BLaER1 (cell line): ENCODE results near the gene CD83.
"Not testable (repeated sequence)": the region's sequence is repeated elsewhere in the genome, so short reads cannot be mapped to it uniquely, and the experiment has no call there.

Experiments
- H3K27ac ChIP-seq: shearing (Covaris generic); formaldehyde crosslinking; 2 replicates; pipeline ENCODE4 v1.8.1; 2022
- H3K27me3 ChIP-seq: shearing (Covaris generic); formaldehyde crosslinking; 2 replicates; pipeline ENCODE4 v1.8.1; 2022
- H3K36me3 ChIP-seq: shearing (Covaris generic); formaldehyde crosslinking; 2 replicates; pipeline ENCODE4 v1.8.1; 2022
- H3K4me1 ChIP-seq: shearing (Covaris generic); formaldehyde crosslinking; 2 replicates; pipeline ENCODE4 v1.8.1; 2022
- H3K4me2 ChIP-seq: shearing (Covaris generic); formaldehyde crosslinking; 2 replicates; pipeline ENCODE4 v1.8.1; 2022
- H3K4me3 ChIP-seq: shearing (Covaris generic); formaldehyde crosslinking; 2 replicates; pipeline ENCODE4 v1.8.1; 2022
- H3K9ac ChIP-seq: shearing (Covaris generic); formaldehyde crosslinking; 2 replicates; pipeline ENCODE4 v1.8.1; 2022
- H3K9me3 ChIP-seq: shearing (Covaris generic); formaldehyde crosslinking; 2 replicates; pipeline ENCODE4 v1.8.1; 2022
- H4K20me1 ChIP-seq: shearing (Covaris generic); formaldehyde crosslinking; 2 replicates; pipeline ENCODE4 v1.8.1; 2022
- Cebpa-rat ChIP-seq: shearing (Covaris generic); IDR thresholded peaks from 2 replicates; pipeline ENCODE4 v1.8.1; 2022

The CD83 gene

DNA sequence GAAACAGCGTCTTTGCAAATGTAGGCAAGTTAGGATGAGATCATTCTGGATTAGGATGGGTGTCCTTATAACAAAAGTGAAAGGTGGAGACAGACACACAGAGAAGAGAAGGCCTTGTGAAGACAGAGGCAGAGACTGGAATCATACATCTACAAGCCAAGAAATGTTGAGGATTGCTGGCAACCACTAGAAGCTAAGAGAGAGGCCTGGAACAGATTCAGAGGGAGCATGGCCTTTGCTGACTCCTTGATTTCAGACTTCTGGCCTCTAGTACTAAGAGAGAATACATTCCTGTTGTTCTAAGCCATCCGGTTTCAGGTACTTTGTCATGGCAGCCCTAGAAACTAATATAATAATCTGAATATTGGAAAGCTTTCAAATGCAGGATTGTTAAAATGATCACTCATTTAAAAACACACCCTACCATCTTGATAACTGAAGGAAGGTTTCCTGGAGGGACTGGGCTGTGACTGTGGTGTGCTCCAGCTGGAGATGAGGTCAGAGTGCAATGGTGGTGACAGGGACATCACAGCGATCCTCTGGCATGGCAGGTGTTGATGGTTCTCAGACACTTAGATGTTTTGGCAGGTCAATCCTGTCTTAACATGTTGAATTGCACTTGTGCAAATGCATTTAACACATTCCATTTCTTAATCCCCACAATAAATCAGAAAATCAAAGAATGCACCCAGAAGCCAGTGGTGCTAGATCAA is 25.1 kb downstream of the CD83 start:
- Histone ChIP-seq H3K9ac (no peak overlapping the region), H3K27ac (no peak overlapping the region), H3K9me3 (no peaks in the 10 kb centered on the region), H3K27me3 (no peaks in the 10 kb centered on the region), H3K4me2 (no peak overlapping the region), H3K36me3 (no peaks in the 10 kb centered on the region), H3K4me3 (no peak overlapping the region), H3K4me1 (peaks cover 20% of the 10 kb centered on the region), H4K20me1 (no peaks in the 10 kb centered on the region)
- no peak for TF ChIP-seq Cebpa-rat

DNA sequence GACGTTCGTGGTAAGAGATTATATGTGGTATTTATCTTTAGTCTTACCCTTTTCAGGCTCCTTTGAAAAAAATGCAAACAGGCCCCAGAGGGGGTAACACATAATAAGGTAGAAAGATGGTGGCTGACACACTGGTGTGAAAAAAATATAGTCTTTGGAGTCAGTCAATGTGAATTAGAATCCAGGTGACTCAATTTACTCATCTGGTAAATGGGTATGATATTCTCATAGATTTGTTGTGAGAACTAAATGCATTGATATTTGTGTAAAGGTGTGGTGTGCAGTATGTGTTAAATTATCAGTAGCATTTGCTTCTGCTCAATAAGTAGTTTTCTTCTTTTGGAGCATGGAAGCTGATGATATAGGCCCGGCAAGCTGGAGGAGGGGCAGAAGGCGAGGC is 25.7 kb downstream of the CD83 start:
- H3K4me3 ChIP-seq: no peak overlapping the region
- H3K4me1 ChIP-seq: peaks cover 20% of the 10 kb centered on the region
- no peaks in the 10 kb centered on the region for H4K20me1 ChIP-seq
- no peak overlapping the region for H3K4me2 ChIP-seq
- no peaks in the 10 kb centered on the region for H3K27me3 ChIP-seq
- H3K27ac ChIP-seq: no peak overlapping the region
- H3K9ac ChIP-seq: no peak overlapping the region
- TF ChIP-seq Cebpa-rat: no peak
- H3K36me3 ChIP-seq: no peaks in the 10 kb centered on the region
- no peaks in the 10 kb centered on the region for H3K9me3 ChIP-seq

DNA sequence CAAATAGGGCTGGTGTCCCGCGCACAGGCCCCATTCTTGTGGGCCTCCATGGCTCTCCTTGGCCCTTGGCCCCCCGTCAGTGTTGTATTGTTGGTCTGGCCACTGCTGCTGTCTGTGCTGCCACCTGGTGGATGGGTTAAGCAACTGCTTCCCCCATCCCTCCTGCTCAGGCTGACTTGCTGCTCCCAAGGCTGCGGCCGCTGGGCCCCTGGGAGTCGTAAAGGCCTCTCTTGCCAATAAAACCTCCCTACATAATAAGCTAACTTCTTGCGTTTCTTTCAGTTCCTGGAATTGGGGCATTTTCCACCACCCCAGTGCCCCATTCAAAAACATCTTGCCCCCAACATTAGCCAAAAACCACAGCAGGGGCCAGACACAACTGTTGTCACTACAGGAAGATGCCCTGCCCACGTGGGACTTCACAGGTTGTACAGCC is 27.1 kb downstream of the CD83 start:
- TF ChIP-seq Cebpa-rat: no peak
- Histone ChIP-seq H3K4me3 (no peak overlapping the region), H3K9me3 (no peaks in the 10 kb centered on the region), H3K27me3 (no peaks in the 10 kb centered on the region), H3K9ac (no peak overlapping the region), H3K36me3 (no peaks in the 10 kb centered on the region), H3K27ac (no peak overlapping the region), H4K20me1 (no peaks in the 10 kb centered on the region), H3K4me2 (peak overlapping the region; percentile 11), H3K4me1 (peaks cover 20% of the 10 kb centered on the region)

DNA sequence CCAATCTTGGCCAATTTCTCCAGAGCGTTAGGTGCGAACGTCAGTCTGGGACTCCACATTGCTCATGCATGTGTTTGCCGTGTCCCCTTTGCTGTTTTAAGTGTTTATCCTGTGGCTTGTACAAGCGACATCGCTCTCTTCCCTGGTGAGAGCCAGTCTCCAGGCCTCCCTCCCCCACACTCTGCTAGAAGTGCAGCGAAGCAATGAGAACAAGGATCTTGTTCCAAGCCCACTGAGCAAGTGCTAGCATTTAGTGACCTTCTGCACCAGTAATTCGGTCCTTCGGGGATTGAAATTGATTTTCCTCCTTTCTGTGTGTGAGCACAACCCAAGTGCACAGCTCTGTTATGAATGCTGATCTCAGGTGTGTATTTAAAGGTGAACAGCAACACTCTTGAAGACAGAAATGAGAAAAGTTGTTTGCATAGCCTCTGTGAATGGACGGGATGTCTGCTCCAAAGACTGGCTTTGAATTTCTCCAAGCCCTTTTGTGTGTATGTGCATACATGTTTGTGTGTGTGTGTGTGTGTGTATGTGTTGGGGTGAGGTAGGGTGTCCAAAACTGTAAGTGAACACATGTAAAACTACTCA is 29.0 kb downstream of the CD83 start:
- no peaks in the 10 kb centered on the region for H3K36me3 ChIP-seq
- no peak overlapping the region for H3K9ac ChIP-seq
- H3K27me3 ChIP-seq: no peaks in the 10 kb centered on the region
- peaks cover 20% of the 10 kb centered on the region for H3K4me1 ChIP-seq
- no peaks in the 10 kb centered on the region for H4K20me1 ChIP-seq
- no peak overlapping the region for H3K27ac ChIP-seq
- H3K9me3 ChIP-seq: no peaks in the 10 kb centered on the region
- H3K4me3 ChIP-seq: no peak overlapping the region
- peak overlapping the region; percentile 15; the same call in 1 of the 2 replicates for H3K4me2 ChIP-seq
- no peak for TF ChIP-seq Cebpa-rat

DNA sequence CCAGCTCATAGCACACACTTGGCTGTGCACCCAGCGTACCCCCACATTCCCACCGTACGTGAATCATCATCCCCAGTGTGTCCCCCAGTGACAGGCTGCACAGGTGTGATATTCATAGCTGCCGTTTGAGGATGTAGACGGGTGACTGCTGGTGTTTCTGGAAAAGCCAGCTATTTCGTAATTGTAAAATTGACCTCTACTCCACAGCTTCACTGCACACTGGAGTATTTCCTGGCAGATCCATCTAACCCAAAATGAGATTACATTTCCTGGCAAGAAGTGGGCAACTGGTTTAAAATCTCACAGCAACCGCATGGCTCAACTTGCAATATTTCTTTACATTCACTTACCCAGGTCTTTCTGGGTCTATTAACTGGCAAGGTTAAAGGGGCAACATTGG is 30.3 kb downstream of the CD83 start:
- Histone ChIP-seq H3K9ac (no peak overlapping the region), H4K20me1 (no peaks in the 10 kb centered on the region), H3K9me3 (no peaks in the 10 kb centered on the region), H3K36me3 (no peaks in the 10 kb centered on the region), H3K27ac (no peak overlapping the region), H3K4me1 (peaks cover 20% of the 10 kb centered on the region), H3K27me3 (no peaks in the 10 kb centered on the region), H3K4me3 (no peak overlapping the region), H3K4me2 (no peak overlapping the region)
- TF ChIP-seq Cebpa-rat: no peak

DNA sequence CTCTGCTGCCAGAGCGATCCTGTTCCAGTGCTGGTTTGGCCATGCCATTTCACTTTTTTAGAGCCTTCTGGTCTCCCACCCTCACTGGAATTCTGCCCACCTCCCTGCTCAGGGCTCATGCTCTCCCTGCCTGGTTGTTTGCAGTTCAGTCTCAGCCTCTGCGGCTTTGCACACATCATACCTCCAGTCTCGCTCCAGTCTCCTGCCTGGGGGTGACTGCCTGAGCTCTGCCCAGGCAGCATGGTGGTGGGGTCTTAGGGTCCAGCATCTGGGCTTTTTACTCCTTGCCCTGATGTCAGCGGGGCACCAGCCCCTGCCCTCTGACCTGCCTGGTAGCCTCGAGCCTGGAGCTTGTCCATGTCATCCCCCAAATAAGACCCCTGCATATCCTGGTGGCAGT is 30.9 kb downstream of the CD83 start:
- no peak overlapping the region for H3K4me2 ChIP-seq
- H3K4me1 ChIP-seq: peaks cover 20% of the 10 kb centered on the region
- H4K20me1 ChIP-seq: no peaks in the 10 kb centered on the region
- H3K4me3 ChIP-seq: no peak overlapping the region
- no peak overlapping the region for H3K27ac ChIP-seq
- H3K27me3 ChIP-seq: no peaks in the 10 kb centered on the region
- TF ChIP-seq Cebpa-rat: no peak
- no peaks in the 10 kb centered on the region for H3K9me3 ChIP-seq
- H3K9ac ChIP-seq: no peak overlapping the region
- no peaks in the 10 kb centered on the region for H3K36me3 ChIP-seq

DNA sequence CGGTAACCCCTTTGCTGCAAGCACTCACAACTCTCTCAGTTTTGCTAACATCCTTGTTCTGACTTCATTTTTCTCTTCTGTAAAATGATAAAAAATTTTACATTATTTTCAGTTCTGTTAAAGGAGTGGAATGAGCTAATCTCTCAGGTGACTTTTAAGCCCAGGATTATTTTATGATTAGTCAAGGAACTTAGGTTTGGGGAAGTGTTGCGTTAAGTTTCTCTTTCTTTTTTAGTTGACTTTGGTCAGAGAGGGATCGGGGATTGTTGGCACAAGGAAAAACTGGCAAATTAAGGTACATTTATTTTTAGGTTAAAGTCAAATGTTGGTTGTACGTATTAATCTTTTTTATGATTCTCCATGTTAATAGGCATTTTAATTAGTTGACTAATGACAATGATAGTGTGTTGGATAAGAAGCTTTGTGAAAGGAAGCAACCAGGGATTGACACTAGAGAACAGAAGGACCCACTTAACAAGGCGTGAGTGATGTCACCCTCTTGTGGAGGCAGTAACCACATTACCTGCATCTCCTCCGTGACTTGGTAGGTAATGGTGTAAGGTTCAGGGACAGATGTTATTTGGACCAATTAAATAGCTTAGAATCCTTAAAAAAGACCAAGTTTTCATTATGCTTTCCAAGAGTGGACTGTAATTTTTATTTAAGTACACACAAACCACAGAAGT is 31.6 kb downstream of the CD83 start:
- TF ChIP-seq Cebpa-rat: no peak
- H3K27ac ChIP-seq: no peak overlapping the region
- no peak overlapping the region for H3K4me3 ChIP-seq

DNA sequence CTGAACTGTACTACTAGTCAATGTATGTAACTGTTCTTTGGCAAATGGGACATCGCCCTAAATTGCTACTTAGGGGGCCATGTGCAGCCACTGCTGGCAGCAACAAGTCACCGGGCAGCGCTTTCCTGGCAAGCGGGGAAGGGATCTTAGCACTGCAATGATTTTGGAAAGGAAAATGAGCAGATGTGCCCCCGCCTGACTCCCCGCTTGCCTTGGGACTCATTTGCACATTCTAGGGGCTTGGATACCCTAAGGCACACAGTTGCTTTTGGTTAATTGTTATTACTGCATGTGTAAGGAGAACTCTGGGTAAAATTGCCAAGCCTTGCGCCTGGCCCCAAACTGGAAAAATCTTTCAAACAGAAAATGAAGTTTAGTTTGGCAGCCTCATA is 32.2 kb downstream of the CD83 start:
- Histone ChIP-seq H3K9ac (no peak overlapping the region), H3K4me1 (peaks cover 12% of the 10 kb centered on the region), H3K4me2 (no peak overlapping the region), H3K27ac (no peak overlapping the region), H3K9me3 (no peaks in the 10 kb centered on the region), H4K20me1 (no peaks in the 10 kb centered on the region), H3K4me3 (no peak overlapping the region), H3K27me3 (no peaks in the 10 kb centered on the region), H3K36me3 (no peaks in the 10 kb centered on the region)
- no peak for TF ChIP-seq Cebpa-rat

More for the DNA sequence above, 31.6 kb downstream of the CD83 start:
- H4K20me1 ChIP-seq: no peaks in the 10 kb centered on the region
- H3K27me3 ChIP-seq: no peaks in the 10 kb centered on the region
- no peaks in the 10 kb centered on the region for H3K36me3 ChIP-seq
- no peaks in the 10 kb centered on the region for H3K9me3 ChIP-seq
- H3K4me1 ChIP-seq: peaks cover 17% of the 10 kb centered on the region
- no peak overlapping the region for H3K9ac ChIP-seq
- H3K4me2 ChIP-seq: no peak overlapping the region

DNA sequence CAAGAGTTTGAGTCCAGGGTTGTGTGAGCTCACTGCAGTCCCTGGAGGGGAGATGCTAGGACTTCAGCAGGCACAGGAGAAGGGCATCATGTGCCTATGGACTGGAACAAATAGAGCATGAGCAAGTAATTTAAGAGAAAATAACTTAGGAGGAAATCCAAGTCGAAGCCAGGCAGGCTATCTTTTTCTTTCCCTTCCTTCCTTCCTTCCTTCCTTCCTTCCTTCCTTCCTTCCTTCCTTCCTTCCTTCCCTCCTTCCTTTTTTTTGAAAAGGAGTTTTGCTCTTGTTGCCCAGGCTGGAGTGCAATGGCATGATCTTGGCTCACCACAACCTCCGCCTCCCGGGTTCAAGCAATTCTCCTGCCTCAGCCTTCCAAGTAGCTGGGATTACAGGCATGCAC is 33.7 kb downstream of the CD83 start:
- not testable (repeated sequence) for H4K20me1 ChIP-seq, H3K9me3 ChIP-seq, H3K9ac ChIP-seq, H3K36me3 ChIP-seq, H3K4me3 ChIP-seq, H3K4me1 ChIP-seq, H3K27ac ChIP-seq, H3K27me3 ChIP-seq
- 0 out of 2 replicates have a peak overlapping the region, but pooled peaks have one; percentile 23 for H3K4me2 ChIP-seq

DNA sequence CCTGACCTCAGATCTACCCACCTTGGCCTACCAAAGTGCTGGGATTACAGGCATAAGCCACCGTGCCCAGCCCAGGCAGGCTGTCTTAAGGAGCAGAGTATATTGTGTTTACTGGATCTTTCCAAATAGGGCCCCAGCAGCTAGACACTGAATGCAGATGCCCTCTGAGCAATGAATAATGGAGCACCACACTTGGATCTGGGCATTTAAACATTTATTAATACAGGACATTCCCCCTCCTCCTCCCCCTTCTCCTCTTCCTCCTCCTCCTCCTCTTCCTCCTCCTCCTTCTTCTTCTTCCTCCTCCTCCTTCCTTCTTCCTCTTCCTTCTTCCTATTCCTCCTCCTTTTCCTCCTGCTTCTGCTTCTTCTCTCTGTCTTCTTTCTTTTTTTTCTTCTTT is 34.2 kb downstream of the CD83 start:
- Histone ChIP-seq H3K9ac (no peak overlapping the region), H3K27ac (no peak overlapping the region), H3K36me3 (no peaks in the 10 kb centered on the region), H4K20me1 (no peaks in the 10 kb centered on the region), H3K4me3 (no peak overlapping the region), H3K9me3 (no peaks in the 10 kb centered on the region), H3K27me3 (no peaks in the 10 kb centered on the region), H3K4me2 (no peak overlapping the region), H3K4me1 (peaks cover 1% of the 10 kb centered on the region; the same call in 1 of the 2 replicates)
- no peak for TF ChIP-seq Cebpa-rat
